Measurements from ENCODE around the gene C1orf159.
"Not testable (repeated sequence)": the region's sequence is repeated elsewhere in the genome, so short reads cannot be mapped to it uniquely, and the experiment has no call there.

Gene C1orf159

GRCh38 chr1:1100296-1100695, 15.6 kb downstream of the C1orf159 start:
- H3K4me2 ChIP-seq (ENCODE audit: insufficient read depth, low read length), result no peak overlapping the region
- peaks cover 4% of the 10 kb centered on the region for H3K9me3 ChIP-seq (ENCODE audit: insufficient read depth, low read length, severe bottlenecking)
- H4K20me1 ChIP-seq (ENCODE audit: insufficient read depth, low read length), result peaks cover 15% of the 10 kb centered on the region; the same call in 1 of the 2 replicates
- no peak for ATAC-seq (ENCODE audit: insufficient read depth, low read depth)
- no peaks in the 10 kb centered on the region for H3K36me3 ChIP-seq (ENCODE audit: insufficient read depth, low read length)
- H3K9ac ChIP-seq (ENCODE audit: low read depth, low read length), result no peak overlapping the region
- H3K4me3 ChIP-seq (ENCODE audit: low read depth in 1 of 2, low read length in 2 of 2), result no peak overlapping the region
- no peaks in the 10 kb centered on the region for H3K4me1 ChIP-seq (ENCODE audit: insufficient read depth, low read length)
- no peak overlapping the region for H2AFZ ChIP-seq (ENCODE audit: low read depth, low read length)
- H3K79me2 ChIP-seq (ENCODE audit: insufficient read depth, low read length), result peaks cover 19% of the 10 kb centered on the region
- TF ChIP-seq CTCF (IDR thresholded peaks at IDR 0.05; ENCODE audit: borderline replicate concordance, extremely low read depth, low read length, poor library complexity, severe bottlenecking) (no peak), EZH2 (IDR thresholded peaks at IDR 0.05; ENCODE audit: borderline replicate concordance, low read depth, low read length, severe bottlenecking) (no peak)
- no peaks in the 10 kb centered on the region for H3K27me3 ChIP-seq (ENCODE audit: insufficient read depth, low read length, poor library complexity)
- DNase-seq, result no peak
- no peak overlapping the region for H3K27ac ChIP-seq (ENCODE audit: low read length)

- Histone ChIP-seq H3K4me2 (ENCODE audit: insufficient read depth, low read length) (no peak overlapping the region), H3K79me2 (ENCODE audit: insufficient read depth, low read length) (peaks cover 12% of the 10 kb centered on the region; the same call in 1 of the 2 replicates), H3K9me3 (ENCODE audit: insufficient read depth, low read length, severe bottlenecking) (peaks cover 4% of the 10 kb centered on the region), H3K4me3 (ENCODE audit: low read depth in 1 of 2, low read length in 2 of 2) (no peak overlapping the region), H3K9ac (ENCODE audit: low read depth, low read length) (no peak overlapping the region), H2AFZ (ENCODE audit: low read depth, low read length) (no peak overlapping the region), H3K27ac (ENCODE audit: low read length) (no peak overlapping the region), H4K20me1 (ENCODE audit: insufficient read depth, low read length) (peaks cover 9% of the 10 kb centered on the region; the same call in 1 of the 2 replicates), H3K36me3 (ENCODE audit: insufficient read depth, low read length) (no peaks in the 10 kb centered on the region), H3K27me3 (ENCODE audit: insufficient read depth, low read length, poor library complexity) (no peaks in the 10 kb centered on the region), H3K4me1 (ENCODE audit: insufficient read depth, low read length) (no peaks in the 10 kb centered on the region)
- no peak for TF ChIP-seq EZH2 (IDR thresholded peaks at IDR 0.05; ENCODE audit: borderline replicate concordance, low read depth, low read length, severe bottlenecking)
- no peak for ATAC-seq (ENCODE audit: insufficient read depth, low read depth)
- DNase-seq, result no peak
These were observed 16.2 kb downstream of the C1orf159 start for GRCh38 chr1:1099506-1100183.

- Histone ChIP-seq H3K4me1 (ENCODE audit: insufficient read depth, low read length) (no peaks in the 10 kb centered on the region), H3K9ac (ENCODE audit: low read depth, low read length) (no peak overlapping the region), H3K27ac (ENCODE audit: low read length) (no peak overlapping the region), H4K20me1 (ENCODE audit: insufficient read depth, low read length) (peaks cover 8% of the 10 kb centered on the region; the same call in 1 of the 2 replicates), H3K4me2 (ENCODE audit: insufficient read depth, low read length) (no peak overlapping the region), H3K36me3 (ENCODE audit: insufficient read depth, low read length) (no peaks in the 10 kb centered on the region), H2AFZ (ENCODE audit: low read depth, low read length) (no peak overlapping the region), H3K4me3 (ENCODE audit: low read depth in 1 of 2, low read length in 2 of 2) (no peak overlapping the region), H3K9me3 (ENCODE audit: insufficient read depth, low read length, severe bottlenecking) (peaks cover 4% of the 10 kb centered on the region), H3K79me2 (ENCODE audit: insufficient read depth, low read length) (peaks cover 7% of the 10 kb centered on the region; the same call in 1 of the 2 replicates), H3K27me3 (ENCODE audit: insufficient read depth, low read length, poor library complexity) (no peaks in the 10 kb centered on the region)
- no peak for DNase-seq
- ATAC-seq (ENCODE audit: insufficient read depth, low read depth), result peak; percentile 33; the same call in 1 of the 3 replicates
- TF ChIP-seq CTCF (IDR thresholded peaks at IDR 0.05; ENCODE audit: borderline replicate concordance, extremely low read depth, low read length, poor library complexity, severe bottlenecking) (no peak), EZH2 (IDR thresholded peaks at IDR 0.05; ENCODE audit: borderline replicate concordance, low read depth, low read length, severe bottlenecking) (no peak)
These were observed 17.0 kb downstream of the C1orf159 start for GRCh38 chr1:1098681-1099421.

GRCh38 chr1:1096136-1096535, 19.8 kb downstream of the C1orf159 start:
- H3K9ac ChIP-seq (ENCODE audit: low read depth, low read length); H3K36me3 ChIP-seq (ENCODE audit: insufficient read depth, low read length); ATAC-seq (ENCODE audit: insufficient read depth, low read depth); H3K4me2 ChIP-seq (ENCODE audit: insufficient read depth, low read length); H3K4me1 ChIP-seq (ENCODE audit: insufficient read depth, low read length); H3K27me3 ChIP-seq (ENCODE audit: insufficient read depth, low read length, poor library complexity); H3K4me3 ChIP-seq (ENCODE audit: low read depth in 1 of 2, low read length in 2 of 2); DNase-seq; H2AFZ ChIP-seq (ENCODE audit: low read depth, low read length); H3K79me2 ChIP-seq (ENCODE audit: insufficient read depth, low read length); H3K9me3 ChIP-seq (ENCODE audit: insufficient read depth, low read length, severe bottlenecking); H3K27ac ChIP-seq (ENCODE audit: low read length): not testable (repeated sequence)
- peaks cover 21% of the 10 kb centered on the region for H4K20me1 ChIP-seq (ENCODE audit: insufficient read depth, low read length)

Data from DND-41 (cell line).